Sigmoid colon (tissue), 3 donors: ENCODE data around the gene NOC2L.

Source experiments
- POLR2A ChIP-seq, 2 donors: fragments of 450-650 bp; IDR thresholded peaks; one replicate each; pipeline ENCODE4 v1.6.1; 2016; ENCODE audit warnings: antibody characterized with exemption in 2 of 2, mild to moderate bottlenecking in 2 of 2, moderate library complexity in 2 of 2
- TF ChIP-seq, protein P1 (sequence below), 4 experiments: fragments of 450-650 bp in 3 of 4; fragments of 200-600 bp in 1 of 4; IDR thresholded peaks; one replicate each; pipeline ENCODE4 v1.5.1; 2016 to 2019; ENCODE audit warnings: antibody characterized with exemption in 4 of 4, mild to moderate bottlenecking in 3 of 4, moderate library complexity in 2 of 4

DNA sequence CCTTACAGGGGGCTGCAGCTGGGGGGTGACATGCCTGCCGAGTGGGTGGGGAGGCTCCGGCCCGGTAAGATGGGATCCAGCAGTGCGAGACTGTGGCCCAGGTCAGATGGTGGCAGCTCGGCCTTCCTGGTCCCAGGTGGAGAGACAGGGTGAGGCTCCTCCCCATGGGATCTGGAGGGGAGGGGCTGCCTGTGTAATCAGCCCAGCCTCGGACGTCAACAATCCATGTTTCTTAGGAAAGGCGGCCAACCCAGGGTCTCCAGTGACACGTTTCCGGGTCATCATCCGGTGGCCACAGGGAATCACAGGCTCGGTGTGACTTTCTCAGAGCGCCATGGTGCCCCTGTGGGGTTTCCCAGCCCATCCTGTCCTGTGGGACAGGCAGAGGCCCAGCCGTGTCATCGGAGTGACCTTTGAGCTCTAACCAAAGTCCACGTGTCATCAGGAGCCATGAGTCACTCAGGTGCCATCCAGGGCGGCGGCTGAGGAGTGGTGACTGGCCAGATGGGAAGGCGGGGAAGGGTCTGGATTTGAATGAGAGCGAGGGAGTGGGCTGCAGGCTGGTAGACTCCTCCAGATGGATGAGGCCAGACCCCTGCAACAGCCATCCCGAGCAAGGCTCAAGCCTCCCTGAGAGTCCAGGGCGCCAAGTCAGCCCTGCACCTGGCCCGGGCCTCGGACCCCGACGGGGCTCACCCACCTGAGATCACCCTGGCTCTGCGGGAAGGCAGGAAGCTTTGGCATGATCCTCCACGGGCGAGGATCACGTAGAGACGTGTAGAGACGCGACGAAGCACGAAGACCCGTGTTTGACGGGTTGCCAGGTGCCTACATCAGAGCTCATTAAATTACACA is 47.5 kb upstream of the NOC2L start:
- TF ChIP-seq, protein P1, sequence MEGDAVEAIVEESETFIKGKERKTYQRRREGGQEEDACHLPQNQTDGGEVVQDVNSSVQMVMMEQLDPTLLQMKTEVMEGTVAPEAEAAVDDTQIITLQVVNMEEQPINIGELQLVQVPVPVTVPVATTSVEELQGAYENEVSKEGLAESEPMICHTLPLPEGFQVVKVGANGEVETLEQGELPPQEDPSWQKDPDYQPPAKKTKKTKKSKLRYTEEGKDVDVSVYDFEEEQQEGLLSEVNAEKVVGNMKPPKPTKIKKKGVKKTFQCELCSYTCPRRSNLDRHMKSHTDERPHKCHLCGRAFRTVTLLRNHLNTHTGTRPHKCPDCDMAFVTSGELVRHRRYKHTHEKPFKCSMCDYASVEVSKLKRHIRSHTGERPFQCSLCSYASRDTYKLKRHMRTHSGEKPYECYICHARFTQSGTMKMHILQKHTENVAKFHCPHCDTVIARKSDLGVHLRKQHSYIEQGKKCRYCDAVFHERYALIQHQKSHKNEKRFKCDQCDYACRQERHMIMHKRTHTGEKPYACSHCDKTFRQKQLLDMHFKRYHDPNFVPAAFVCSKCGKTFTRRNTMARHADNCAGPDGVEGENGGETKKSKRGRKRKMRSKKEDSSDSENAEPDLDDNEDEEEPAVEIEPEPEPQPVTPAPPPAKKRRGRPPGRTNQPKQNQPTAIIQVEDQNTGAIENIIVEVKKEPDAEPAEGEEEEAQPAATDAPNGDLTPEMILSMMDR (IDR thresholded peaks at IDR 0.05), result no peak
- TF ChIP-seq POLR2A (IDR thresholded peaks at IDR 0.05), result no peak
